ENCODE data around the gene VPS13A. TPM values are rescaled to one million over a fixed set of nuclear protein-coding genes. Genes with fewer than 3 reads are reported as not detected.

VPS13A gene
- polyA plus RNA-seq, 1 donor from 2014 or later = 20.6 TPM

GRCh38 chr9:77460938-77461337 is 283.6 kb downstream of the VPS13A start:
- Histone ChIP-seq H2AFZ (ENCODE audit: low read depth, low read length) (no peak overlapping the region), H3F3A (ENCODE audit: insufficient read depth, low read length, poor library complexity, severe bottlenecking) (no peaks in the 10 kb centered on the region), H3K79me2 (replicated peaks; ENCODE audit: insufficient read depth, low read length) (no peaks in the 10 kb centered on the region), H3K9me2 (ENCODE audit: insufficient read depth, low read length) (no peaks in the 10 kb centered on the region), H3K27me3 (ENCODE audit: insufficient read depth, low read depth, low read length) (no peaks in the 10 kb centered on the region), H3K9me3 (ENCODE audit: low read length) (no peaks in the 10 kb centered on the region), H3K36me3 (ENCODE audit: insufficient read depth, low read length) (no peaks in the 10 kb centered on the region), H3K27ac (ENCODE audit: low read length) (no peak overlapping the region), H3K4me2 (ENCODE audit: low read length) (no peak overlapping the region), H3K4me3 (ENCODE audit: low read length) (no peak overlapping the region), H3K9ac (ENCODE audit: low read length) (no peak overlapping the region), H4K20me1 (ENCODE audit: insufficient read depth) (no peaks in the 10 kb centered on the region)
- no peak for TF ChIP-seq POLR2AphosphoS5 (IDR thresholded peaks at IDR 0.05)
- no peak for TF ChIP-seq MXI1 (conservative IDR thresholded peaks at IDR 0.05; ENCODE audit: poor library complexity, severe bottlenecking)
- TF ChIP-seq, protein P1, sequence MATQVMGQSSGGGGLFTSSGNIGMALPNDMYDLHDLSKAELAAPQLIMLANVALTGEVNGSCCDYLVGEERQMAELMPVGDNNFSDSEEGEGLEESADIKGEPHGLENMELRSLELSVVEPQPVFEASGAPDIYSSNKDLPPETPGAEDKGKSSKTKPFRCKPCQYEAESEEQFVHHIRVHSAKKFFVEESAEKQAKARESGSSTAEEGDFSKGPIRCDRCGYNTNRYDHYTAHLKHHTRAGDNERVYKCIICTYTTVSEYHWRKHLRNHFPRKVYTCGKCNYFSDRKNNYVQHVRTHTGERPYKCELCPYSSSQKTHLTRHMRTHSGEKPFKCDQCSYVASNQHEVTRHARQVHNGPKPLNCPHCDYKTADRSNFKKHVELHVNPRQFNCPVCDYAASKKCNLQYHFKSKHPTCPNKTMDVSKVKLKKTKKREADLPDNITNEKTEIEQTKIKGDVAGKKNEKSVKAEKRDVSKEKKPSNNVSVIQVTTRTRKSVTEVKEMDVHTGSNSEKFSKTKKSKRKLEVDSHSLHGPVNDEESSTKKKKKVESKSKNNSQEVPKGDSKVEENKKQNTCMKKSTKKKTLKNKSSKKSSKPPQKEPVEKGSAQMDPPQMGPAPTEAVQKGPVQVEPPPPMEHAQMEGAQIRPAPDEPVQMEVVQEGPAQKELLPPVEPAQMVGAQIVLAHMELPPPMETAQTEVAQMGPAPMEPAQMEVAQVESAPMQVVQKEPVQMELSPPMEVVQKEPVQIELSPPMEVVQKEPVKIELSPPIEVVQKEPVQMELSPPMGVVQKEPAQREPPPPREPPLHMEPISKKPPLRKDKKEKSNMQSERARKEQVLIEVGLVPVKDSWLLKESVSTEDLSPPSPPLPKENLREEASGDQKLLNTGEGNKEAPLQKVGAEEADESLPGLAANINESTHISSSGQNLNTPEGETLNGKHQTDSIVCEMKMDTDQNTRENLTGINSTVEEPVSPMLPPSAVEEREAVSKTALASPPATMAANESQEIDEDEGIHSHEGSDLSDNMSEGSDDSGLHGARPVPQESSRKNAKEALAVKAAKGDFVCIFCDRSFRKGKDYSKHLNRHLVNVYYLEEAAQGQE (IDR thresholded peaks at IDR 0.05; ENCODE audit: borderline replicate concordance) = no peak
- TF ChIP-seq EZH2 (IDR thresholded peaks at IDR 0.05; ENCODE audit: borderline replicate concordance, insufficient read depth, low read length, poor library complexity, severe bottlenecking) = no peak
- no peak for TF ChIP-seq RAD21 (conservative IDR thresholded peaks at IDR 0.05)
- no peak for TF ChIP-seq SMC3 (conservative IDR thresholded peaks at IDR 0.05; ENCODE audit: poor library complexity)
- no peak for TF ChIP-seq TAF1 (IDR thresholded peaks at IDR 0.05; ENCODE audit: low read depth)
- TF ChIP-seq EP300 (conservative IDR thresholded peaks at IDR 0.05; ENCODE audit: poor library complexity, severe bottlenecking) = no peak
- no peak for TF ChIP-seq CTCF (IDR thresholded peaks at IDR 0.05; ENCODE audit: poor library complexity, severe bottlenecking)

DNA sequence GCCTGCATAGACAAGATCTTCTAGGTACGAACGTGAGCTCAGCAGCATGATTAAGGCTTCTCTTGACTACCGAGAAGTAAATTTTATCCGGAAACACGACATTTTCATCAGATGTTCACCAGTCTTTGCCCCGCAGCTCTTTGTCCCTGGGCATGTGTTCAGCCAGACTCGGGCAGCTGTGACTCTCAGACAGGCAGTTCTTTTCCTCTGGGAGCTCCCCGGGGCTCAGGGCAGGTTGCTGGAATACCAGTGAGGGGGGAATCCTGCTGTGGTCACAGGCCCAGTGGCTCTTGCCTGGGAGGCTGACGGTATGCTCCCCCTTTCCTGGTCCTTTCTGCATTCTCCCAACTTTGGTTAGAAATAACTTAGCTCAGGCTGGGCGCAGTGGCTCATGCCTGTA is 284.7 kb downstream of the VPS13A start:
- H2AFZ ChIP-seq (ENCODE audit: low read depth, low read length) = no peak overlapping the region
- H3K4me2 ChIP-seq (ENCODE audit: low read length) = no peak overlapping the region
- H3K9me2 ChIP-seq (ENCODE audit: insufficient read depth, low read length) = no peaks in the 10 kb centered on the region
- H3K9me3 ChIP-seq (ENCODE audit: low read length) = no peaks in the 10 kb centered on the region
- no peak overlapping the region for H3K4me3 ChIP-seq (ENCODE audit: low read length)
- TF ChIP-seq EZH2 (IDR thresholded peaks at IDR 0.05; ENCODE audit: borderline replicate concordance, insufficient read depth, low read length, poor library complexity, severe bottlenecking) = no peak
- no peak for TF ChIP-seq RAD21 (conservative IDR thresholded peaks at IDR 0.05)
- no peak for TF ChIP-seq SMC3 (conservative IDR thresholded peaks at IDR 0.05; ENCODE audit: poor library complexity)
- TF ChIP-seq TAF1 (IDR thresholded peaks at IDR 0.05; ENCODE audit: low read depth) = no peak
- no peak for TF ChIP-seq MXI1 (conservative IDR thresholded peaks at IDR 0.05; ENCODE audit: poor library complexity, severe bottlenecking)
- no peak for TF ChIP-seq CTCF (IDR thresholded peaks at IDR 0.05; ENCODE audit: poor library complexity, severe bottlenecking)
- TF ChIP-seq POLR2AphosphoS5 (IDR thresholded peaks at IDR 0.05) = no peak
- TF ChIP-seq, protein P1 (IDR thresholded peaks at IDR 0.05; ENCODE audit: borderline replicate concordance) = no peak
- no peak for TF ChIP-seq EP300 (conservative IDR thresholded peaks at IDR 0.05; ENCODE audit: poor library complexity, severe bottlenecking)
- no peak overlapping the region for H3K27ac ChIP-seq (ENCODE audit: low read length)
- no peak overlapping the region for H3K9ac ChIP-seq (ENCODE audit: low read length)
- H3K79me2 ChIP-seq (replicated peaks; ENCODE audit: insufficient read depth, low read length) = no peaks in the 10 kb centered on the region
- no peaks in the 10 kb centered on the region for H3K36me3 ChIP-seq (ENCODE audit: insufficient read depth, low read length)
- H3F3A ChIP-seq (ENCODE audit: insufficient read depth, low read length, poor library complexity, severe bottlenecking) = no peaks in the 10 kb centered on the region
- no peaks in the 10 kb centered on the region for H3K27me3 ChIP-seq (ENCODE audit: insufficient read depth, low read depth, low read length)
- H4K20me1 ChIP-seq (ENCODE audit: insufficient read depth) = no peaks in the 10 kb centered on the region

All from neural cell (in vitro differentiated cells).